ENCODE measurements around the gene DMD. TPM values are rescaled to one million over a fixed set of nuclear protein-coding genes. Genes with fewer than 3 reads are reported as not detected.

DMD gene
- total and polyA plus RNA-seq, 2 donors from 2014 or later: 4.2 to 17.9 TPM

GRCh38 chrX:32010212-32010611 lies 1201.1 kb downstream of the DMD start:
- Histone ChIP-seq H3K9me3 (ENCODE audit: control insufficient read depth in 2 of 3, insufficient read depth in 1 of 3, low read length in 3 of 3) (no peaks in the 10 kb centered on the region), H3K27me3 (ENCODE audit: control insufficient read depth, insufficient read depth, low read length) (no peaks in the 10 kb centered on the region), H3K4me1 (ENCODE audit: control insufficient read depth in 2 of 3, insufficient read depth in 2 of 3, low read depth in 1 of 3, low read length in 3 of 3) (no peaks in the 10 kb centered on the region), H3K4me3 (ENCODE audit: low read length in 3 of 3) (no peak overlapping the region), H3K9ac (ENCODE audit: low read length in 3 of 3) (no peak overlapping the region), H3K27ac (ENCODE audit: low read depth in 2 of 2, low read length in 2 of 2) (no peak overlapping the region), H3K36me3 (ENCODE audit: control insufficient read depth in 2 of 3, insufficient read depth in 3 of 3, low read length in 3 of 3) (no peaks in the 10 kb centered on the region)
- intact Hi-C loops (cut with DNase I): no loop called here
- TF ChIP-seq, protein P1, sequence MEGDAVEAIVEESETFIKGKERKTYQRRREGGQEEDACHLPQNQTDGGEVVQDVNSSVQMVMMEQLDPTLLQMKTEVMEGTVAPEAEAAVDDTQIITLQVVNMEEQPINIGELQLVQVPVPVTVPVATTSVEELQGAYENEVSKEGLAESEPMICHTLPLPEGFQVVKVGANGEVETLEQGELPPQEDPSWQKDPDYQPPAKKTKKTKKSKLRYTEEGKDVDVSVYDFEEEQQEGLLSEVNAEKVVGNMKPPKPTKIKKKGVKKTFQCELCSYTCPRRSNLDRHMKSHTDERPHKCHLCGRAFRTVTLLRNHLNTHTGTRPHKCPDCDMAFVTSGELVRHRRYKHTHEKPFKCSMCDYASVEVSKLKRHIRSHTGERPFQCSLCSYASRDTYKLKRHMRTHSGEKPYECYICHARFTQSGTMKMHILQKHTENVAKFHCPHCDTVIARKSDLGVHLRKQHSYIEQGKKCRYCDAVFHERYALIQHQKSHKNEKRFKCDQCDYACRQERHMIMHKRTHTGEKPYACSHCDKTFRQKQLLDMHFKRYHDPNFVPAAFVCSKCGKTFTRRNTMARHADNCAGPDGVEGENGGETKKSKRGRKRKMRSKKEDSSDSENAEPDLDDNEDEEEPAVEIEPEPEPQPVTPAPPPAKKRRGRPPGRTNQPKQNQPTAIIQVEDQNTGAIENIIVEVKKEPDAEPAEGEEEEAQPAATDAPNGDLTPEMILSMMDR (IDR thresholded peaks at IDR 0.05; ENCODE audit: borderline replicate concordance, extremely low read depth, insufficient read depth): no peak
- FAIRE-seq (no peak), DNase-seq (no peak)

GRCh38 chrX:31993637-31994036 lies 1217.7 kb downstream of the DMD start:
- Histone ChIP-seq H3K4me1 (ENCODE audit: control insufficient read depth in 2 of 3, insufficient read depth in 2 of 3, low read depth in 1 of 3, low read length in 3 of 3) (no peaks in the 10 kb centered on the region), H3K27ac (ENCODE audit: low read depth in 2 of 2, low read length in 2 of 2) (no peak overlapping the region), H3K4me3 (ENCODE audit: low read length in 3 of 3) (no peak overlapping the region), H3K27me3 (ENCODE audit: control insufficient read depth, insufficient read depth, low read length) (no peaks in the 10 kb centered on the region), H3K9me3 (ENCODE audit: control insufficient read depth in 2 of 3, insufficient read depth in 1 of 3, low read length in 3 of 3) (no peaks in the 10 kb centered on the region), H3K9ac (ENCODE audit: low read length in 3 of 3) (no peak overlapping the region), H3K36me3 (ENCODE audit: control insufficient read depth in 2 of 3, insufficient read depth in 3 of 3, low read length in 3 of 3) (no peaks in the 10 kb centered on the region)
- TF ChIP-seq, protein P1 (IDR thresholded peaks at IDR 0.05; ENCODE audit: borderline replicate concordance, extremely low read depth, insufficient read depth): no peak
- intact Hi-C loops (cut with DNase I): no loop called here
- DNase-seq (no peak), FAIRE-seq (no peak)

DNA sequence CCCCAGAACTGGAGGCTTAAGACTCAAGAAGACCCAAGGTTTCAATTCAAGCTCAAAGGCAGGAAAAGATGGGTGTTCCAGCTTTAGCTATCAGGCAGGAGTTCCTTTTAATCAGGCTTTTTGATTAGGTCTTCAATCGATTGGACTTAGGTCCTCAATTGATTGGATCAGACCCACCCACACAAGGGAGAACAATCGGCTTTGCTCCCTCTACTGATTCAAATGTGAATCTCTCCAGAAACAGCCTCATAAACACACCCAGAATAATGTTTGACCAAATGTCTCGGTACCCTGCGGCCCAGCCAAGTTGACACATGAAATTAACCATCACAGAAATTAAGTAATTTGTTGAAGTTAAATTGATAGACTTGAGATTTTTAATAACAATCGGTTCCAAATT lies 1222.4 kb downstream of the DMD start:
- H3K36me3 ChIP-seq (ENCODE audit: control insufficient read depth in 2 of 3, insufficient read depth in 3 of 3, low read length in 3 of 3): no peaks in the 10 kb centered on the region
- no peaks in the 10 kb centered on the region for H3K27me3 ChIP-seq (ENCODE audit: control insufficient read depth, insufficient read depth, low read length)
- FAIRE-seq (no peak), DNase-seq (no peak)
- TF ChIP-seq, protein P1 (IDR thresholded peaks at IDR 0.05; ENCODE audit: borderline replicate concordance, extremely low read depth, insufficient read depth): no peak
- H3K4me3 ChIP-seq (ENCODE audit: low read length in 3 of 3): no peak overlapping the region
- no peaks in the 10 kb centered on the region for H3K9me3 ChIP-seq (ENCODE audit: control insufficient read depth in 2 of 3, insufficient read depth in 1 of 3, low read length in 3 of 3)
- H3K4me1 ChIP-seq (ENCODE audit: control insufficient read depth in 2 of 3, insufficient read depth in 2 of 3, low read depth in 1 of 3, low read length in 3 of 3): no peaks in the 10 kb centered on the region
- no peak overlapping the region for H3K27ac ChIP-seq (ENCODE audit: low read depth in 2 of 2, low read length in 2 of 2)
- intact Hi-C loops (cut with DNase I): no loop called here
- H3K9ac ChIP-seq (ENCODE audit: low read length in 3 of 3): no peak overlapping the region

DNA sequence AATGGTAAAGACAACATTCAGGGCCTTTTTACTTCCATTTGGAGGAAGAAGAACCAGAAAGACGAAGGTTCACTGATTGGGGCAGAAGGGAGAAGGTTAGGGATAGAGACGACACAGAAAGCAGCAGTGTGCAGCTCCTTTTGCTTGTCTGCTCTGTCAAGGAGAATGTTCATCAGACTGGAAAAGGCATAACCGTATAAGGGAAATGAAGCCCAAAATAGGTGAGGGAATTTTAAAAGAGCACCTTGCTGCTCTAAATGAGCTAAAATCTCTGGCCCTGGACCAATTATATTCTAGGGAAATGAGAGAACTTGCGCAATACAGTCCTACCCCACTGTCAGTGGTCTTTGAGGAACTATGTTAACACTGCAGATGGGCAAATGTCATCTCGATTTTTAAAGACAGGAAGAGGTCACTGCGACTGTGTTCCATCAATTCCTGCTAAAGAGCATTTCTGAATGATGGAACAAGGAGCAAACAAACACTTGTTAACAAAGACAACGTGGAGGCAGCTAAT lies 1229.7 kb downstream of the DMD start:
- Histone ChIP-seq H3K4me1 (ENCODE audit: control insufficient read depth in 2 of 3, insufficient read depth in 2 of 3, low read depth in 1 of 3, low read length in 3 of 3) (no peaks in the 10 kb centered on the region), H3K27ac (ENCODE audit: low read depth in 2 of 2, low read length in 2 of 2) (no peak overlapping the region), H3K9ac (ENCODE audit: low read length in 3 of 3) (no peak overlapping the region), H3K27me3 (ENCODE audit: control insufficient read depth, insufficient read depth, low read length) (no peaks in the 10 kb centered on the region), H3K4me3 (ENCODE audit: low read length in 3 of 3) (no peak overlapping the region), H3K9me3 (ENCODE audit: control insufficient read depth in 2 of 3, insufficient read depth in 1 of 3, low read length in 3 of 3) (no peaks in the 10 kb centered on the region), H3K36me3 (ENCODE audit: control insufficient read depth in 2 of 3, insufficient read depth in 3 of 3, low read length in 3 of 3) (no peaks in the 10 kb centered on the region)
- intact Hi-C loops (cut with DNase I): no loop called here
- FAIRE-seq (no peak), DNase-seq (no peak)
- TF ChIP-seq, protein P1 (IDR thresholded peaks at IDR 0.05; ENCODE audit: borderline replicate concordance, extremely low read depth, insufficient read depth): no peak

All from kidney (tissue), 14 donors.